H1 (cell line): Measurements from ENCODE around the gene MELTF. TPM values are rescaled to one million over a fixed set of nuclear protein-coding genes. Genes with fewer than 3 reads are reported as not detected.

ENCODE experiments used
- ASH2L ChIP-seq: fragments of 200-600, 300-600 bp; sonication (generic); IDR thresholded peaks from one replicate; pipeline ENCODE4 v1.7.1; 2017; ENCODE audit warnings: low read length
- BCL11A ChIP-seq, 2 experiments: IDR thresholded peaks; one replicate each; pipeline ENCODE4 v1.6.1; 2011; ENCODE audit warnings: low read depth in 2 of 2, low read length in 2 of 2, mild to moderate bottlenecking in 2 of 2
- CREB1 ChIP-seq: IDR thresholded peaks from 2 replicates; pipeline ENCODE4 v1.6.1; 2012; ENCODE audit warnings: inconsistent platforms
- EP300 ChIP-seq, 2 experiments: IDR thresholded peaks; 1 replicate in 1 of 2; 2 replicates in 1 of 2; pipeline ENCODE4 v1.6.1; 2011 to 2012; ENCODE audit warnings: low read depth in 2 of 2, low read length in 2 of 2, mild to moderate bottlenecking in 2 of 2, borderline replicate concordance in 1 of 2, inconsistent platforms in 1 of 2, moderate library complexity in 1 of 2
- JUND ChIP-seq: IDR thresholded peaks from 2 replicates; pipeline ENCODE4 v1.6.1; 2011; ENCODE audit warnings: mild to moderate bottlenecking, improper control_type of control experiment, low read length
- polyA plus RNA-seq, 7 experiments: library from polyadenylated mRNA; depleted of rRNA in 3 of 7; stranded (reverse) in 5 of 7; unstranded in 2 of 7; fragments of >200 nt in 5 of 7; fragments of 200-250 nt in 2 of 7; gene quantifications; 1 replicate in 5 of 7; 2 replicates in 1 of 7; 4 replicates in 1 of 7; pipeline versions ENCODE4 v1.2.1 to v1.2.3, GENCODE V29; 2011 to 2013; ENCODE audit warnings: missing spikeins in 2 of 7, mixed read lengths in 2 of 7
- total RNA-seq: library from RNA; stranded (reverse); fragmentation: NEBNext Ultra II Directional; extraction: Animal tissue kit (Norgen Biotek cat#: 25700); gene quantifications from 2 replicates; pipeline ENCODE4 v1.2.1, GENCODE V29; 2021
- TF ChIP-seq, protein P1 (sequence below): IDR thresholded peaks from 2 replicates; pipeline ENCODE4 v1.6.1; 2012; ENCODE audit warnings: inconsistent platforms
- TF ChIP-seq, protein P2 (sequence below): IDR thresholded peaks from 2 replicates; pipeline ENCODE4 v1.6.1; 2011; ENCODE audit warnings: low read length, improper control_type of control experiment

MELTF gene
- total and polyA plus RNA-seq, 2 of the 8 experiments (the other 6 are each of a cell fraction or from before 2014, with no cell fraction given): 1.7 to 3.5 TPM

DNA sequence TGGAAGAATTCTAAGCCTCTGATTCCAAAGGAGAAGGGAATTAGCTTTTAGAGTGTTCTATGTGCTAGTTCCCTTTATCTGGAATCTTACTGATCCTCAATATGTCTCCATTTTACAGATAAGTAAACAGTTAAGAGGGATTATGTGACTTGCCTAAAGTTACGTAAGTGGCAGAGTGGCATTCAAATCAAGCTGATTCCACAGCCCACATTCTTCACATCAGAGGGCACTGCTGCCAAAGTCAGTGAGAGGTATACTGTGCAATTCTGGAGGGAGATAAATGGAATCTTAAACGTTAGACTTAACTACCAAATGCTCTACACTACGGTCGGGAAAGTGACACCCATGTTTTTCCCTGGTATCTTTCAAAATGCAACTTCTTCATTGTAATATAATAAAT lies 11.0 kb upstream of the MELTF start (continued):
- no peak for TF ChIP-seq EP300 (IDR thresholded peaks at IDR 0.05; ENCODE audit: borderline replicate concordance in 1 of 2, low read depth in 2 of 2, low read length in 2 of 2)
- no peak for TF ChIP-seq JUND
- TF ChIP-seq, protein P1, sequence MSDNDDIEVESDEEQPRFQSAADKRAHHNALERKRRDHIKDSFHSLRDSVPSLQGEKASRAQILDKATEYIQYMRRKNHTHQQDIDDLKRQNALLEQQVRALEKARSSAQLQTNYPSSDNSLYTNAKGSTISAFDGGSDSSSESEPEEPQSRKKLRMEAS: no peak
- TF ChIP-seq BCL11A (IDR thresholded peaks at IDR 0.05; ENCODE audit: low read depth in 2 of 2, low read length in 2 of 2): no peak
- TF ChIP-seq, protein P2, sequence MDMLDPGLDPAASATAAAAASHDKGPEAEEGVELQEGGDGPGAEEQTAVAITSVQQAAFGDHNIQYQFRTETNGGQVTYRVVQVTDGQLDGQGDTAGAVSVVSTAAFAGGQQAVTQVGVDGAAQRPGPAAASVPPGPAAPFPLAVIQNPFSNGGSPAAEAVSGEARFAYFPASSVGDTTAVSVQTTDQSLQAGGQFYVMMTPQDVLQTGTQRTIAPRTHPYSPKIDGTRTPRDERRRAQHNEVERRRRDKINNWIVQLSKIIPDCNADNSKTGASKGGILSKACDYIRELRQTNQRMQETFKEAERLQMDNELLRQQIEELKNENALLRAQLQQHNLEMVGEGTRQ: no peak
- TF ChIP-seq CREB1: no peak
- no peak for TF ChIP-seq ASH2L
